ENCODE data around the gene SFMBT2.

Gene SFMBT2

DNA sequence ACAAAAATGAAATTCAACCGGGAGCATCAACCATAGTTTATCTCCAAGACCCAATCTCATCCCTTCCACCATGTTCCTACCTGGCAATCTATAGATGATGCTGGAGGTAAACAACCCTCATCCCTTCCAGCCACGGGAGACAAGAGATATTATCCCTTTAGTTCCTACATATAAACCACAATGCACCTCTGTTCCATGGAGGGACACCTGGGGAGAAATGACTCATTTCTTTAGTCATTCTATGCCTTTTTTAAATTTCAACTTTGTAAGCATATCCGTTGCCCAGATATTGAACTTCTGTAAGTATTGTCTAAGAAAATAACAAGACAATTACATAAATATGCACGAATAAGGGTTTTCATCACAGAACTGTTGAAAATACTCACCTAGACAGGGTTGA lies 15.5 kb upstream of the SFMBT2 start:
- in situ Hi-C loops (cut with HindIII; ENCODE audit: low sequenced_read_pairs), result no loop called here
- TF ChIP-seq, protein P1, sequence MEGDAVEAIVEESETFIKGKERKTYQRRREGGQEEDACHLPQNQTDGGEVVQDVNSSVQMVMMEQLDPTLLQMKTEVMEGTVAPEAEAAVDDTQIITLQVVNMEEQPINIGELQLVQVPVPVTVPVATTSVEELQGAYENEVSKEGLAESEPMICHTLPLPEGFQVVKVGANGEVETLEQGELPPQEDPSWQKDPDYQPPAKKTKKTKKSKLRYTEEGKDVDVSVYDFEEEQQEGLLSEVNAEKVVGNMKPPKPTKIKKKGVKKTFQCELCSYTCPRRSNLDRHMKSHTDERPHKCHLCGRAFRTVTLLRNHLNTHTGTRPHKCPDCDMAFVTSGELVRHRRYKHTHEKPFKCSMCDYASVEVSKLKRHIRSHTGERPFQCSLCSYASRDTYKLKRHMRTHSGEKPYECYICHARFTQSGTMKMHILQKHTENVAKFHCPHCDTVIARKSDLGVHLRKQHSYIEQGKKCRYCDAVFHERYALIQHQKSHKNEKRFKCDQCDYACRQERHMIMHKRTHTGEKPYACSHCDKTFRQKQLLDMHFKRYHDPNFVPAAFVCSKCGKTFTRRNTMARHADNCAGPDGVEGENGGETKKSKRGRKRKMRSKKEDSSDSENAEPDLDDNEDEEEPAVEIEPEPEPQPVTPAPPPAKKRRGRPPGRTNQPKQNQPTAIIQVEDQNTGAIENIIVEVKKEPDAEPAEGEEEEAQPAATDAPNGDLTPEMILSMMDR (IDR thresholded peaks at IDR 0.05; ENCODE audit: low read depth, low read length, missing control alignments), result no peak
- DNase-seq (ENCODE audit: low read depth), result no peak
- H3K4me3 ChIP-seq (ENCODE audit: low read depth, low read length), result no peak overlapping the region

- no peak overlapping the region for H3K4me3 ChIP-seq (ENCODE audit: low read depth, low read length)
- in situ Hi-C loops (cut with HindIII; ENCODE audit: low sequenced_read_pairs), result no loop called here
- TF ChIP-seq, protein P1 (IDR thresholded peaks at IDR 0.05; ENCODE audit: low read depth, low read length, missing control alignments), result no peak
- no peak for DNase-seq (ENCODE audit: low read depth)
Observed at GRCh38 chr10:7425691-7426090, 14.9 kb upstream of the SFMBT2 start.

- in situ Hi-C loops (cut with HindIII; ENCODE audit: low sequenced_read_pairs), result no loop called here
- TF ChIP-seq, protein P1 (IDR thresholded peaks at IDR 0.05; ENCODE audit: low read depth, low read length, missing control alignments), result no peak
- DNase-seq (ENCODE audit: low read depth), result no peak
- no peak overlapping the region for H3K4me3 ChIP-seq (ENCODE audit: low read depth, low read length)
Observed at GRCh38 chr10:7424919-7425318, 14.1 kb upstream of the SFMBT2 start.

GRCh38 chr10:7424315-7424714 lies 13.5 kb upstream of the SFMBT2 start:
- H3K4me3 ChIP-seq (ENCODE audit: low read depth, low read length), result no peak overlapping the region
- TF ChIP-seq, protein P1 (IDR thresholded peaks at IDR 0.05; ENCODE audit: low read depth, low read length, missing control alignments), result no peak
- DNase-seq (ENCODE audit: low read depth), result no peak
- in situ Hi-C loops (cut with HindIII; ENCODE audit: low sequenced_read_pairs), result no loop called here

DNA sequence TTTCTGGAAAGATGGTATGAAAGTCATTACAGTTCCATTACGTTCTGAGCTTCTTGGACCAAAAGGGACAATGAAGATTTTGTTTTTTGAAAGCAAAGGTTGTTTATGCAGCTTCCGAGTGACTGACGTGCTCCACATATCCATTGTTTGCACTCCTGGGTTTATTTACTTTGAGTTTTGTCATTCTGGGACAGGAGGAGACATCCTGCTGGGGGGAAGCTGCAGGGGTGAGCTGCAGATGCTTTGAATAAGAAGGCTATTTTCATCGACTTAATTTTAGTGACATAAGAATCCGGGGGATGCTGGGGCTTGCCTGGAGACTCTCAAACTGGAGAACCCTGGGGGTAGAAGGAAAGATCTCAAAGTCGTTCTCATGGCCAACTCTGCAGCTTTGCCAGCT lies 12.7 kb upstream of the SFMBT2 start:
- H3K4me3 ChIP-seq (ENCODE audit: low read depth, low read length), result no peak overlapping the region
- no peak for DNase-seq (ENCODE audit: low read depth)
- TF ChIP-seq, protein P1 (IDR thresholded peaks at IDR 0.05; ENCODE audit: low read depth, low read length, missing control alignments), result no peak
- in situ Hi-C loops (cut with HindIII; ENCODE audit: low sequenced_read_pairs), result no loop called here

GRCh38 chr10:7421526-7421925 lies 10.7 kb upstream of the SFMBT2 start:
- no peak overlapping the region for H3K4me3 ChIP-seq (ENCODE audit: low read depth, low read length)
- in situ Hi-C loops (cut with HindIII; ENCODE audit: low sequenced_read_pairs), result no loop called here
- TF ChIP-seq, protein P1 (IDR thresholded peaks at IDR 0.05; ENCODE audit: low read depth, low read length, missing control alignments), result no peak
- DNase-seq (ENCODE audit: low read depth), result no peak

- no peak for DNase-seq (ENCODE audit: low read depth)
- TF ChIP-seq, protein P1 (IDR thresholded peaks at IDR 0.05; ENCODE audit: low read depth, low read length, missing control alignments), result no peak
- H3K4me3 ChIP-seq (ENCODE audit: low read depth, low read length), result no peak overlapping the region
- in situ Hi-C loops (cut with HindIII; ENCODE audit: low sequenced_read_pairs), result no loop called here
Observed at GRCh38 chr10:7419998-7420397, 9.2 kb upstream of the SFMBT2 start.

Data from astrocyte of the cerebellum (primary cell).